Breast epithelium (tissue), 3 donors: ENCODE measurements around the gene PIP5K1A.

ENCODE experiments used
- CTCF ChIP-seq, 3 donors: fragments of 450-650 bp; IDR thresholded peaks; one replicate each; pipeline ENCODE4 v1.5.1; 2016 to 2017; ENCODE audit warnings: antibody characterized with exemption in 3 of 3, mild to moderate bottlenecking in 3 of 3, moderate library complexity in 3 of 3
- POLR2A ChIP-seq: fragments of 450-650 bp; IDR thresholded peaks from one replicate; pipeline ENCODE4 v1.6.1; 2016; ENCODE audit warnings: antibody characterized with exemption, mild to moderate bottlenecking, moderate library complexity
- POLR2AphosphoS5 ChIP-seq, 3 donors: sonication (generic); formaldehyde crosslinking; IDR thresholded peaks; one replicate each; pipeline ENCODE4 v1.6.1; 2017; ENCODE audit warnings: antibody characterized with exemption in 3 of 3

GRCh38 chr1:151175863-151176262 is 22.5 kb upstream of the PIP5K1A start, which contains the start of gene TMOD4:
- TF ChIP-seq CTCF (IDR thresholded peaks at IDR 0.05) (peak in 1 of 3 donors; percentile 13), POLR2AphosphoS5 (IDR thresholded peaks at IDR 0.05) (no peak), POLR2A (no peak)
